Eye (tissue), 1 donor: Measurements from ENCODE around the gene ACTN4.
"Not testable (repeated sequence)": the region's sequence is repeated elsewhere in the genome, so short reads cannot be mapped to it uniquely, and the experiment has no call there.

Experiments used
- DNase-seq: peaks from one replicate; pipeline ENCODE4 v3.0.0-alpha.2; 2015

The ACTN4 gene

DNA sequence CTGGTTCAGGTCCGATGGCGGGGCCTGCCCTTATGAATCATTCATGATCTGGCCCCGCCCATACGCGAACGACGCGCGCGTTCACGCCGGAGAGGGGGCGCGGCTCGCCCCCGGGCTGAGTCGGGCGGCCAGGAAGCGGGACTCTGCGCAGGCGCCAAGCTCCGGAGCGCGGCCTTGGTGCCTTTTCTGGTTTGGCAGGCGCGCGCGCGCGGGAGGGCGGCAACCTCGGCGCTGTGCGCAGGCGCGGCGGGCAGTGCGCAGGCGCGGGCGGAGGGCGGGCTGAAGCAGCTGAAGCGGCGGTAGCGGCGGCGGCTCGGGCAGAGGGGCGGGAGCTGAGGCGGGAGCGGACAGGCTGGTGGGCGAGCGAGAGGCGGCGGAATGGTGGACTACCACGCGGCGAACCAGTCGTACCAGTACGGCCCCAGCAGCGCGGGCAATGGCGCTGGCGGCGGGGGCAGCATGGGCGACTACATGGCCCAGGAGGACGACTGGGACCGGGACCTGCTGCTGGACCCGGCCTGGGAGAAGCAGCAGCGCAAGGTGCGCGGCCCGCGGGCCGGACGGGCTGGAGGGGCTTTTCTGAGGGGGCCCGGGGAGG lies at the start of gene ACTN4:
Gene ACTN4, plus strand, starts transcription at position 282 of the 598 bp plus-strand sequence. Its CDS starts 97 bp downstream, at position 379.
- peak; percentile 99 for DNase-seq

DNA sequence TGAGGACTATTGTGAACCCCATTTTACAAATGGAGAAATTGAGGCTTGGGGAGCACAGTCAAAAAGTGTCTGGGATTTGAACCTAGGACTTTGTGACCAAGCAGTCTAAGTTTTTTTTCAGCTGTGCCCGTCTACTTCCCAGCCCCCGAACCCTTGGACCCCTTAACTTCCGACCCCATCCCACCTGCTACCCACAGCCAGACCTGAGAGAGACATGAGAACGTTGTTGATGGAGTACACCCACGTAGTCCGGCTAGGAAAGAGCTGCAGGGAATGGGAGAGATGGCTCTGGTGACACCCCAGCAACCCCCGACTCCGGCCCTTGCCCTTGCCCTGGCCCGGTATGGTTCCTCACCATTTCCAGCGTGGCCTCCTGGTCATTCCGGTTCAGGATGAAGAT lies 47.7 kb upstream of the ACTN4 start:
- no peak for DNase-seq

DNA sequence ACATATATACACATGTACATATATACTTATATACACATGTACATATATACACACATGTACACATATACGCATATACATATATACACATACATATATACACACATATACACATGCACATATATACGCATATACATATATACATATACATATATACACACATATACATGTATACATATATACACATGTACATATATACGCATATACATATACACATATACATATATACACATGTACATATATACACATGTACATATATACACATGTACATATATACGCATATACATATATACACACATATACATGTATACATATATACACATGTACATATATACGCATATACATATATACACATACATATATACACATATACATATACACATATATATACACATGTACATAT lies 44.6 kb upstream of the ACTN4 start:
- not testable (repeated sequence) for DNase-seq

GRCh38 chr19:38606131-38606530 lies 41.3 kb upstream of the ACTN4 start:
- DNase-seq: peak; percentile 16

DNA sequence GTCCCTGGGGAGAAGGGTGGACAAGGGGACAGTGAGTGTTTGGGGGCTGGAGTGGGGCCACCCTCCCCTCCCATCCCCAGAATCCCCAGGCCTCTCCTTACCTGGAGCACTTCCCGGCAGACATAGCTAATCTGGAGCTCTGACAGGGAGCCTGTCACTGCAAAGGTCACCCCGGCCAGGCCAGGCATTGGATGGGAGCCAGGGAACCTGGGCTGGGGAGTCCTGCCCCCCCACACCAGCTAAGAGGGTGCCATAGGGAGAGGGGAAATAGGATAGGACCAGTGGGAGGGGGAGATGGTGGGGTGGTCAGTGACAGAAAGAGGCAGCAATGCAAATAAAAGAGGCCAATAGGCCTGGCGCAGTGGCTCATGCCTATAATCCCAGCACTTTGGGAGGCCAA lies 33.2 kb upstream of the ACTN4 start:
- DNase-seq: no peak

DNA sequence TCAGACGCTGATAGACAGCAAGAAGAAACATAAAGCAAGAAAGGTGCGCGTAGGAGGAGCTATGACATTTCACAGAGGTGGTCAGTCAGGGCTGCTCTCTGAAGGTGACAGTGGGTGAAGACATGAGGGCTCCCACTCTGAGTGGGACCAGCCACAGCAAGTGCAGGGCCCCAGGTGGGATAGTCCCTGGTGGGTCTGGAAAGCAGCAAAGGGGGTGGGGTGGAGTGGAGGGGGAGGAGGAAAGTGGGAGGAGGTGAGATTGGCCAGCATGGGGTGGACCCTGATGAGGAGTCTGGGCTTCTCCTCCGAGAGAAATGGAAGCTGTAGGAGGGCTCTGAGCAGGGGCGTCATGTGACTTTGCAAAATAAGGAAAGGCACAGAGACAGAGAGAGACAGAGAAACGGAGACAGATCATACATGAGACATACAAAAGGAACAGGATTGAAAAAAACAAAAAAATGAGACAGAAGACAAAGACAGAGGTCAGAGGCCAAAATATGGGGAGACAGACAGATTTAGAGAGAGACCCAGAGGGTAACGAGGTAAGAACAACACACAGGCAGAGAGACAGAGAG lies 32.4 kb upstream of the ACTN4 start:
- no peak for DNase-seq

- no peak for DNase-seq
These were observed 31.2 kb upstream of the ACTN4 start for GRCh38 chr19:38616265-38616664.

DNA sequence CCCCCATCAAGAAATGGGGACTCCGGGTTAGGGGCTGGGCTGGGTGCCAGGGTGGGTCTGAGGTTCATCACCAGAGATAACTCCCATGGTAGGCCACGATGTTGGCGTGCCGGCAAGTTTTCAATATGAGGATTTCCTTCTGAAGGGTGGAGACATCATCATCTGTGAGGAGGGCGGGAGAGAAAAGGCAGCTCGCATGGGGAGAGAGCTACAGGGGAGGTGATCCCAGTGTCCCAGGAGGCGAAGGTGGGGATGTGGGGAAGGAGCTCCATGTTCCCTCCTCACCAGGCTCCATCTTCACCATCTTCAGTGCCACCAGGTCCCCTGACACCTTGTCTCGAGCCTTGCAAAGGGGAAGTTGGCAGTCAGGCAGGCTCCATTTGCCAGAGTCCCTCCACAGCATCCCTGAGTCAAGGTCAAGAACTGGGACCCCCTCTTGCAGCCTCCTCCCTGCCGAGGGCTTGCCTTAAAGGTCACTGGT lies 30.1 kb upstream of the ACTN4 start:
- DNase-seq: no peak

DNA sequence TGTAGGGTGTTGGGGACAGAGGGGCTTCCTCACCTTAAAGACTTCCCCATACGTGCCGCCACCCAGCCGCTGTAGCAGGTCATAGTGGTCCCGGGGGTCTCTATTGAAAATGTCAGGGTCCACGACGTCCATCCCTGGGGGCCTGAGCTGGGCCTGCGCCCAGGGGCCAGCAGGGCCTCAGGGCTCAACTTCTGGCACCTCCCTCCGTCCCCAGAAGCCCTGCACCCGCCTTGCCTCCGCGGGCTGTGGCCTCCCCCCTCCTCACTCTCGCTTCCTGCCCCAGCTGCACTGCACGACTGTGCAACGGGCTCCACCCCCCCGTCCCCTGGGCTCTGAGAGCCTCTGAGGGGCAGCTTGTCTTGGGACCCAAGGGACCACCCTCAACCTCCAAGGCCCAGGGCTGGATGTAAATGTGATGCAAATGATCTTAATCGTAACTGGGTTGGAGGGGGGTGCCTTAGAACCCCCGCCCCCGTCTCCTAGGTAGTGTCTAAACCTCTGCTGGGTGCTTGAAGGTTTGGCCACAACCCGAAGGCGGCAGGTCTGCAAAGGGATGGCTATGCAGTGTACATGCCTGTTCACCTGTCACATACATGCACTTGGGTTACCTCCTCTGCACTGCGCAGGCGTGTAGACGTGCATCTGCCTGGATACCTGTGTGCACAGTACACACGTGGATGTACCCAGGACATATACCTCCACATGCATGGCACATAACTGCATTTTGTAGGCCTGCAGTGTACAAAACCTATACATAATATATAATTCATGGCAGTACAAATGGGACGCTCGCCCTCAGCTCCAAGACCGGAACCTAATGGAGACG lies 29.5 kb upstream of the ACTN4 start, which contains the start of gene MAP4K1:
Gene MAP4K1, minus strand, starts transcription at position 190 of the 826 bp plus-strand sequence. Its CDS starts 58 bp downstream, at position 132.
- DNase-seq: no peak

- DNase-seq: peak; percentile 100
These were observed 28.7 kb upstream of the ACTN4 start, which contains the start of gene EIF3K for GRCh38 chr19:38618590-38619360. EIF3K (plus strand) TSS chr19:38619188; CDS start chr19:38619269, 81 bp downstream.

- DNase-seq: no peak
These were observed 27.9 kb upstream of the ACTN4 start for GRCh38 chr19:38619361-38620174.

DNA sequence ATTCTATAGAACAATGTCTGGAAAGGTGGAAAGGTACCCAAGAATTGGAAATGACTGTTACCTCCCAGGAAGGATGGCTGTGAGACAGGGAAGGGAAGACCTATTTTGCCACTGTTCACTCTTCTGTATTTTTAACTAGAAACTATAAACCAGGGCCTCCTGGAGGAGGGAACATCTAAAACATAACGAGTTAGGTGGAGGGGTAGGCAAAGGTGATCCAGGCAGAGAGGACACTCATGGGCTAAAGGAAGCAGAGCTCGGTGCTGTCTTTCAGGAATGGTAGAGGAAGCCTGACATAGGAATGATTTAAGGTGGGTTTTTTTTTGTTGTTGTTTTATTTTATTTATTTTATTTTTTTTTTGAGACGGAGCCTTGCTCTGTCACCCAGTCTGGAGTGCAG lies 22.6 kb upstream of the ACTN4 start:
- DNase-seq: no peak

DNA sequence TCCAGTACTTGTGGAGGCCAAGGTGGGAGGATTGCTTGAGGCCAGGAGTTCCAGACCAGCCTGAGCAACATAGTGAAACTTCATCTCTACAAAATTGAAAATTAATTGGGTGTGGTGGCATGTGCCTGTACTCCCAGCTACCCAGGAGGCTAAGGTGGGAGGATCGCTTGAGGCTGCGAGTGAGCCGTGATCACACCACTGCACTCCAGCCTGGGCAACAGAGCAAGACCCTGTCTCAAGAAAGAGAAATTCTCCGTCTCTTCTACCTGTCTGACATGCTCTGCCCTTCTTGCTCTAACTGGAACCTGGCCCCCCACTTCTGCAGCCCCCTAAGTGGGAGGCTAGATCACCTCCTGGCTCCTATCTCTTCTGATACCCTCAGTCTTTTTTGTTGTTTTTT lies 21.0 kb upstream of the ACTN4 start:
- no peak for DNase-seq

DNA sequence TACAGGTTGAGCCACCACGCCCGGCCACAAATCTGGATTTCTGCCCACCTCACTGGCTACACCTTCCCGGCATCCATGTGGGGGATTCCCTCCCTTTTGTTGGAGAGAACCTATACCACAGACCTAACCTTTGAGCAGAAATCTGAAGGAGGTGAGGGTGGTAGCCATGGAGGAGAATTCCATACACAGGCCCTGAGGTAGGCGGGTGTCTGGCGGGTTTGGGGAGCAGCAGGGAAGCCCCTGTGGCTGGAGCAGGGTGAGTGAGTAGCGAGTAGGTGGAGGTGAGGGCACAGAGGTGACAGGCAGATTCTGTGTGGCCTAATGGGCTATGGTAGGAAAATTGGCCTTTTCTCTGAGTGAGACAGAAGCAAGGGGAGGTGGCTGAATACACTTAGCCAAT lies 17.9 kb upstream of the ACTN4 start:
- DNase-seq: no peak

- not testable (repeated sequence) for DNase-seq
These were observed 16.1 kb upstream of the ACTN4 start for GRCh38 chr19:38631301-38631700.

GRCh38 chr19:38631811-38632475 lies 15.5 kb upstream of the ACTN4 start:
- DNase-seq: not testable (repeated sequence)

DNA sequence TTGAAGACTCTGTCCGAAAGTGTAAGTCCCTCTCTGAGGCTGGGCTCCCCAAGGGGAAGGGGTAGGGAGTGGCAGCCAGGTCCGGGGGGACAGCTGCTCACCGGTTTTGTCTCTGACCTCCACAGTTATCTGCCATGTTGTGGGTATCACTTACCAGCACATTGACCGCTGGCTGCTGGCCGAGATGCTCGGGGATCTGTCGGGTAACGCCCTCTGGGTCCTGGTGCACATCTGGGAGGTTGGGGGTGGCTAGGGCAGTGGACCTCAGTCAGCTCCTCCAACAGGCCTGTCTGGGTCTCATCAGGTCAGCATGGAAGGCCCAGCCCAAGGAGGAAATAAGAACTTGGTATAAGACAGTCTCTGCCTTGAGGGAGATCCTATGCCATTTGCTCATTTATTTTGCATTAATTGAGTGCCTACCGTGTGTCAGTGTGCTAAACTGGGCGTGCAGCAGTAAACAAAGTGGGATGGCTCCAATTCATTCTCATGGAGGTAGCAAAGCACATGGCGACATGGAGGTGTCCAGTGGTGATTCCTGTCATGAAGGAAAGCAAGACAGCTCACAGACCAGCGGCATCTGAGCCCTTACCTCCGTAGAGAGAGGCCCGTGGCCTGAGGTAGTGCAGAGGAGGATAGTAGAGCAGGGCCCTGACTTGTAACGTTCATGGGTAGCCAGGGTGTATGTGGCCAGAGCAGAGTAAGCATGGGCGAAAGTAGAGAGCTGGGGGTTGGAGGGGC lies 14.8 kb upstream of the ACTN4 start:
- no peak for DNase-seq

- peak; percentile 93 for DNase-seq
These were observed 12.5 kb upstream of the ACTN4 start for GRCh38 chr19:38634757-38635482.

DNA sequence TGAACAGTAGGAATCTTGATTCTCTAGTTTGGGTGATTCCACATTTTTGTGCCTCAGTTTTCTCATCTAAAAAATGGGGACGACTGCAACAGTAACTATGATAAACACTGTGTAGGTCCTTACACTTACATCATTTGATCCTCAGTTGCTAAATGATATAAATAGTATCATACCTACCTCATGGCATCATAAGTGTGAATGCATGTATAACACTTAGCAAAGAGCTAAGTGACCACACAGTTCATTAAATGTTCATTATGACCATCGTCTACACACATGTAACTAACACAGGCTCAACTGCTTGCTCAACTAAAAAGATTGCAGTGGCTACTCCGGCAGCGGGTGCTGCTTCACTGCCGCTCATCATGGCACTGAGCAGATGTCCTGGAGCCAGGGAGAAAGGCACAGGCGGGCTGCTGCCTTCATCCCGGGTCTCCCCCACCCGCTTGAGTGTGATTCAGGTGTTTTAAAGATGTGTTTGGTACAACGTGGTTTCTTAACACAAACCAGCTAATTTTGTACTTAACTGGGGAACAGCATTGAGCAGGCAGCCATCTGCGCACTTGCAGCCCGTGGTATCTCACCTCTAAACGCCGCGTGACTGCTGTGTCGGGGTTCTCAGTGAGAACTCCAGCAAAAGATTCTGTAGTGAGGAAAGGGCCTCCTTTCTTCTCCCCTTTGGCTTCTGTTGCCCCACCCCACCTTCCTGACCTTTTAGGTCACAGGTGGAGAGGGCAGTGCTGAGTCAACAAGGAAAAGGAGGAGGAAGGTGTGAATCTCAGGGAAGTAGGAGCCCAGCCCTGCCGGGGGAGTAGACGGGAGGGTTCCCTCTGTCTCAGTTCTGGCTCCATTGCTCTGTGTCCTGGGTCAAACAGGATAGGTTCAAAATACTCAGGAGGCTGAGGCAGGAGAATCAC lies 11.7 kb upstream of the ACTN4 start:
- no peak for DNase-seq
